Progenitor cell of endocrine pancreas (in vitro differentiated cells): ENCODE results near the gene SLC6A12. TPM values are rescaled to one million over a fixed set of nuclear protein-coding genes. Genes with fewer than 3 reads are reported as not detected.

ENCODE experiments used
- DNase-seq: peaks from one replicate; pipeline ENCODE4 v3.0.0; 2021; ENCODE audit warnings: low spot score; ENCODE audit not compliant: unreplicated experiment
- H3K27ac Mint-ChIP-seq: 2 replicates; pipeline ENCODE4 v1.8.0; 2021; ENCODE audit warnings: mild to moderate bottlenecking, moderate library complexity, mixed read lengths
- H3K27me3 Mint-ChIP-seq: 2 replicates; pipeline ENCODE4 v1.8.0; 2021; ENCODE audit warnings: mixed read lengths
- H3K36me3 Mint-ChIP-seq: 2 replicates; pipeline ENCODE4 v1.8.0; 2022; ENCODE audit warnings: mixed read lengths; ENCODE audit not compliant: insufficient read depth
- H3K4me1 Mint-ChIP-seq: 2 replicates; pipeline ENCODE4 v1.8.0; 2021; ENCODE audit warnings: low read depth, mixed read lengths
- H3K4me3 Mint-ChIP-seq: 2 replicates; pipeline ENCODE4 v1.8.0; 2021; ENCODE audit warnings: low read depth, mild to moderate bottlenecking, moderate library complexity, mixed read lengths
- H3K9me3 Mint-ChIP-seq: 2 replicates; pipeline ENCODE4 v1.8.0; 2021; ENCODE audit warnings: low read depth, mixed read lengths
- CTCF ChIP-seq: fragments of 200-600 bp; sonication (generic); IDR thresholded peaks from one replicate; pipeline ENCODE4 v1.5.0; 2021; ENCODE audit warnings: antibody characterized with exemption, mild to moderate bottlenecking; ENCODE audit not compliant: unreplicated experiment
- total RNA-seq: library from RNA; stranded (reverse); gene quantifications from 2 replicates; pipeline ENCODE4 v1.2.1, GENCODE V29; 2021

SLC6A12 gene
- total RNA-seq, 1 donor from 2014 or later, result 3.1 TPM

GRCh38 chr12:140162-140561 lies 73.8 kb downstream of the SLC6A12 start:
- DNase-seq, result no peak
- Mint-ChIP-seq H3K27me3 (peaks cover 54% of the 10 kb centered on the region), H3K9me3 (no peaks in the 10 kb centered on the region), H3K27ac (no peak overlapping the region), H3K4me1 (peaks cover 23% of the 10 kb centered on the region), H3K36me3 (no peaks in the 10 kb centered on the region), H3K4me3 (no peak overlapping the region)
- TF ChIP-seq CTCF, result no peak

Other genes with a start within 250 kb of the SLC6A12 start
- 1.4 and 2.5 TPM in 2 replicates for gene IQSEC3, start 147.4 kb downstream of the SLC6A12 start, total RNA-seq
- gene SLC6A13, start 48.7 kb upstream of the SLC6A12 start, total RNA-seq, result 0.60 and 0.98 TPM in 2 replicates
- gene KDM5A, start 175.2 kb upstream of the SLC6A12 start, total RNA-seq, result 137 and 138 TPM in 2 replicates
- 33.4 and 38.8 TPM in 2 replicates for gene CCDC77, start 187.5 kb upstream of the SLC6A12 start, total RNA-seq
- 58.3 and 67.0 TPM in 2 replicates for gene B4GALNT3, start 245.8 kb upstream of the SLC6A12 start, total RNA-seq